K562 (cell line): ENCODE measurements around the gene CRYZL1. TPM values are rescaled to one million over a fixed set of nuclear protein-coding genes. Genes with fewer than 3 reads are reported as not detected.

Experiments used
- ATAC-seq: fragments of 200-7000 bp; cut with Tn5 transposase; 3 replicates; pipeline ENCODE4 v1.9.1; 2020; ENCODE audit warnings: moderate library complexity
- BruUV-seq: library from RNA; stranded (reverse); fragments of 400-500 nt; replicated peaks from 2 replicates; lab custom pipeline; 2021; lab: Mats Ljungman, UMichigan
- CTCF ChIA-PET: fragments of 300-600 bp; formaldehyde crosslinking; extraction: SDS; loops from one replicate; lab custom pipeline; 2021; ENCODE audit warnings: low intra/inter-chr PET ratio; lab: Yijun Ruan, JAX
- POLR2A ChIA-PET: fragments of 300-600, 350-650 bp; sonication (Branson Sonifier 250); formaldehyde crosslinking; extraction: SDS; loops from one replicate; lab custom pipeline; 2021; ENCODE audit warnings: antibody characterized with exemption, inconsistent platforms; lab: Yijun Ruan, JAX
- DNase-seq, 4 experiments: peaks; one replicate each; pipeline versions ENCODE4 v3.0.0 to v3.0.0-alpha.2; 2011 to 2018; ENCODE audit warnings: low spot score in 3 of 4, mixed read lengths in 3 of 4; ENCODE audit errors: extremely low read depth in 1 of 4
- FAIRE-seq: peaks from 2 replicates; lab custom pipeline; 2011; peaks lifted over from hg19 to GRCh38; lab: Jason Lieb, UNC
- H2AFZ ChIP-seq: 2 replicates; pipeline ENCODE4 v1.6.0; 2011; ENCODE audit warnings: low read depth, low read length, control low read depth, inconsistent platforms
- H3K27ac ChIP-seq: fragments of 200-600 bp; 3 replicates; pipeline ENCODE4 v1.8.0; 2011; ENCODE audit warnings: low read depth, mild to moderate bottlenecking, control low read depth, inconsistent platforms, low read length, moderate library complexity, mixed read lengths; ENCODE audit errors: extremely low read depth
- H3K27me3 ChIP-seq, 2 experiments: fragments of 300-600 bp in 1 of 2; 2 replicates in 1 of 2; 3 replicates in 1 of 2; pipeline versions ENCODE4 v1.6.0 to v1.8.0; 2011; ENCODE audit warnings: inconsistent platforms in 2 of 2, low read length in 2 of 2, mild to moderate bottlenecking in 1 of 2, mixed read lengths in 1 of 2, moderate library complexity in 1 of 2; ENCODE audit not compliant: control insufficient read depth in 2 of 2, insufficient read depth in 2 of 2
- H3K36me3 ChIP-seq: fragments of 300-600 bp; 3 replicates; pipeline ENCODE4 v1.8.0; 2011; ENCODE audit warnings: mild to moderate bottlenecking, low read length, inconsistent platforms; ENCODE audit not compliant: control insufficient read depth, insufficient read depth
- H3K4me1 ChIP-seq, 2 experiments: fragments of 200-600 bp in 1 of 2; replicated peaks in 1 of 2; 2 replicates in 1 of 2; 3 replicates in 1 of 2; pipeline versions ENCODE4 v1.5.1 to v1.8.0; 2011; ENCODE audit warnings: inconsistent platforms in 2 of 2, low read length in 2 of 2, mild to moderate bottlenecking in 1 of 2, mixed read lengths in 1 of 2, moderate library complexity in 1 of 2; ENCODE audit not compliant: control insufficient read depth in 2 of 2, insufficient read depth in 2 of 2
- H3K4me2 ChIP-seq: 2 replicates; pipeline ENCODE4 v1.6.1; 2011; ENCODE audit warnings: low read length, control low read depth, inconsistent platforms, mixed read lengths; ENCODE audit not compliant: insufficient read depth
- H3K4me3 ChIP-seq: fragments of 200-600 bp; sonication (generic), shearing (Covaris generic); 2 replicates; pipeline ENCODE4 v1.5.1; 2016; ENCODE audit warnings: control low read depth, inconsistent platforms
- H3K79me2 ChIP-seq: fragments of 200-600 bp; 3 replicates; pipeline ENCODE4 v1.8.0; 2011; ENCODE audit warnings: low read length, inconsistent platforms; ENCODE audit not compliant: control insufficient read depth, insufficient read depth
- H3K9ac ChIP-seq, 2 experiments: 2 replicates each; pipeline versions ENCODE4 v1.6.0 to v1.6.1; 2011; ENCODE audit warnings: low read depth in 2 of 2, low read length in 2 of 2, control low read depth in 1 of 2, inconsistent platforms in 1 of 2, mild to moderate bottlenecking in 1 of 2, mixed read lengths in 1 of 2; ENCODE audit not compliant: insufficient read depth in 1 of 2
- H3K9me1 ChIP-seq: one replicate; pipeline ENCODE4 v1.6.0; 2011; ENCODE audit warnings: inconsistent platforms, mild to moderate bottlenecking, low read length, moderate library complexity; ENCODE audit not compliant: control insufficient read depth, insufficient read depth
- H3K9me3 ChIP-seq: replicated peaks from 2 replicates; pipeline ENCODE4 v1.5.1; 2011; ENCODE audit warnings: low read depth, low read length, inconsistent platforms; ENCODE audit not compliant: control insufficient read depth, insufficient read depth
- H4K20me1 ChIP-seq: replicated peaks from 2 replicates; pipeline ENCODE4 v1.6.1; 2011; ENCODE audit warnings: low read length, inconsistent platforms, mixed read lengths; ENCODE audit not compliant: control insufficient read depth, insufficient read depth
- CBX8 ChIP-seq: fragments of 200-600 bp; sonication (generic); IDR thresholded peaks from 2 replicates; pipeline ENCODE4 v1.6.1; 2012; ENCODE audit warnings: borderline replicate concordance, mixed run types, low read depth, mild to moderate bottlenecking, moderate library complexity, mixed read lengths, low read length, control low read depth, inconsistent platforms; ENCODE audit not compliant: poor library complexity, severe bottlenecking; ENCODE audit errors: extremely low read depth
- RNF2 ChIP-seq: sonication (generic); IDR thresholded peaks from 2 replicates; pipeline ENCODE4 v1.6.1; 2016
- ZFP36 ChIP-seq: fragments of 150-350 bp; IDR thresholded peaks from 2 replicates; pipeline ENCODE4 v1.6.1; 2018; ENCODE audit warnings: low read length, low read depth; ENCODE audit not compliant: partially characterized antibody
- WGBS: fragments of 100-300 bp; shearing (Covaris generic); methylation state at CpG from one replicate; pipeline ENCODE4 v1.1.6; 2016; ENCODE audit warnings: low coverage, mixed read lengths; ENCODE audit not compliant: insufficient coverage; ENCODE audit errors: missing lambda C conversion rate; 5-methylcytosine and 5-hydroxymethylcytosine counted together
- in situ Hi-C: fragments of 300-500 bp; cut with MboI; formaldehyde crosslinking; loops from 4 replicates; pipeline ENCODE4 v1.15.0; 2018; ENCODE audit warnings: inconsistent platforms, mixed read lengths
- intact Hi-C: fragments of 100-400 bp; cut with micrococcal nuclease; formaldehyde crosslinking; loops from 2 replicates; pipeline ENCODE4 v1.14.2; 2022
- polyA plus RNA-seq, 8 experiments: library from polyadenylated mRNA; depleted of rRNA in 4 of 8; stranded (reverse) in 5 of 8; unstranded in 3 of 8; fragments of >200 nt; fragmentation: Nextera tagmentation in 2 of 8; fragmentation: Illumina TruSeq in 1 of 8; extraction: Ambion mirVana in 2 of 8; extraction: Trizol in 1 of 8; gene quantifications; 2 replicates each; pipeline versions ENCODE4 v1.2.1 to v1.2.3, GENCODE V29; 2011 to 2014; ENCODE audit warnings: inconsistent platforms in 1 of 8, missing spikeins in 1 of 8
- total RNA-seq, 7 experiments: library from RNA; depleted of rRNA in 6 of 7; stranded (reverse); fragments of >200 nt in 6 of 7; fragmentation: Illumina TruSeq in 2 of 7; extraction: Trizol in 2 of 7; gene quantifications; 2 replicates each; pipeline versions ENCODE4 v1.2.1 to v1.2.3, GENCODE V29; 2011 to 2021; ENCODE audit warnings: low replicate concordance in 1 of 7
- TF ChIP-seq, protein P1 (sequence below): fragments of 200-800 bp; sonication (Bioruptor generic); IDR thresholded peaks from 2 replicates; pipeline ENCODE4 v1.6.1; 2016; ENCODE audit warnings: missing genetic modification characterization, missing compliant biosample characterization

CRYZL1 gene
- total and polyA plus RNA-seq, 9 of the 15 experiments (the other 6 are each of a cell fraction or from before 2014, with no cell fraction given): 19.9 to 98.2 (median 39.2) TPM

DNA sequence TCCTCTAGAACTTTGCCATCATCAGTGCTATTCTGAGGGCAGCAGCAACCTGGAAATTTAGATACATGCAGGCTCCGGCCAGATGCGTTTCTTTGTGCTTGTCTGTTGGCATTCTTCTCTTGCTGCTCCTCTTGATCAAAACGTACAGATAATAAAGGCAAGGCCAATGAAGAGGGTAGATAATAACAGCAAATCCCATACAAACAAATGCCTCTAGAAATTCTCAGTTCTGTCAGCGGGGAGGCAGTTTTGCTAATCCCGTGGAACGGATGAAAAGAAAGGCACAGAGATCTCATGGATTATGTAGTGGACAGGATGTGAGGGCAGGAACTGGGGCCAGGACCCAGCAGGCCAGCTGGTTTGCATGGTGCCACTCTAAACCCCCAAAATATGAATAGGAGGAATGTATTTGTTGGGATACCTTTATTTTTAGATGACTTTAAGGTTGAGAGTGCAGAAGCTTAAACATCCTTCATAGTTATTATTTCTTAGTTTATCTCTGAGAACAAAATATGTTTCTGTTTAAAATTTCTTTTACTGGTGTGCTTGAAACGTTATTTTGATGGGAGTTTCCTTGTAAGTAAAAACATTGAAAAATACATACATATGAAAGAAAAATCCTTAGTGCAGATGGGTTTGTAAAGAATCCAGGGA lies 2.2 kb upstream of the CRYZL1 start:
- no peaks in the 10 kb centered on the region for H3K9me3 ChIP-seq
- in situ Hi-C loops (no loop called here), intact Hi-C loops (no loop called here)
- no peak for ATAC-seq
- H3K9me1 ChIP-seq: no peaks in the 10 kb centered on the region
- peak overlapping the region; percentile 64; the same call in 1 of the 2 replicates for H3K4me3 ChIP-seq
- 0 out of 2 replicates have a peak, but pooled peaks have one; percentile 51 for TF ChIP-seq RNF2
- TF ChIP-seq, protein P1, sequence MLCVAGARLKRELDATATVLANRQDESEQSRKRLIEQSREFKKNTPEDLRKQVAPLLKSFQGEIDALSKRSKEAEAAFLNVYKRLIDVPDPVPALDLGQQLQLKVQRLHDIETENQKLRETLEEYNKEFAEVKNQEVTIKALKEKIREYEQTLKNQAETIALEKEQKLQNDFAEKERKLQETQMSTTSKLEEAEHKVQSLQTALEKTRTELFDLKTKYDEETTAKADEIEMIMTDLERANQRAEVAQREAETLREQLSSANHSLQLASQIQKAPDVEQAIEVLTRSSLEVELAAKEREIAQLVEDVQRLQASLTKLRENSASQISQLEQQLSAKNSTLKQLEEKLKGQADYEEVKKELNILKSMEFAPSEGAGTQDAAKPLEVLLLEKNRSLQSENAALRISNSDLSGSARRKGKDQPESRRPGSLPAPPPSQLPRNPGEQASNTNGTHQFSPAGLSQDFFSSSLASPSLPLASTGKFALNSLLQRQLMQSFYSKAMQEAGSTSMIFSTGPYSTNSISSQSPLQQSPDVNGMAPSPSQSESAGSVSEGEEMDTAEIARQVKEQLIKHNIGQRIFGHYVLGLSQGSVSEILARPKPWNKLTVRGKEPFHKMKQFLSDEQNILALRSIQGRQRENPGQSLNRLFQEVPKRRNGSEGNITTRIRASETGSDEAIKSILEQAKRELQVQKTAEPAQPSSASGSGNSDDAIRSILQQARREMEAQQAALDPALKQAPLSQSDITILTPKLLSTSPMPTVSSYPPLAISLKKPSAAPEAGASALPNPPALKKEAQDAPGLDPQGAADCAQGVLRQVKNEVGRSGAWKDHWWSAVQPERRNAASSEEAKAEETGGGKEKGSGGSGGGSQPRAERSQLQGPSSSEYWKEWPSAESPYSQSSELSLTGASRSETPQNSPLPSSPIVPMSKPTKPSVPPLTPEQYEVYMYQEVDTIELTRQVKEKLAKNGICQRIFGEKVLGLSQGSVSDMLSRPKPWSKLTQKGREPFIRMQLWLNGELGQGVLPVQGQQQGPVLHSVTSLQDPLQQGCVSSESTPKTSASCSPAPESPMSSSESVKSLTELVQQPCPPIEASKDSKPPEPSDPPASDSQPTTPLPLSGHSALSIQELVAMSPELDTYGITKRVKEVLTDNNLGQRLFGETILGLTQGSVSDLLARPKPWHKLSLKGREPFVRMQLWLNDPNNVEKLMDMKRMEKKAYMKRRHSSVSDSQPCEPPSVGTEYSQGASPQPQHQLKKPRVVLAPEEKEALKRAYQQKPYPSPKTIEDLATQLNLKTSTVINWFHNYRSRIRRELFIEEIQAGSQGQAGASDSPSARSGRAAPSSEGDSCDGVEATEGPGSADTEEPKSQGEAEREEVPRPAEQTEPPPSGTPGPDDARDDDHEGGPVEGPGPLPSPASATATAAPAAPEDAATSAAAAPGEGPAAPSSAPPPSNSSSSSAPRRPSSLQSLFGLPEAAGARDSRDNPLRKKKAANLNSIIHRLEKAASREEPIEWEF: no peak
- peak; percentile 98 for TF ChIP-seq CBX8
- TF ChIP-seq ZFP36: peak; percentile 26
- 14% methylated on average over 7 of the region's 7 CpGs for WGBS
- no peak overlapping the region for H3K9ac ChIP-seq
- FAIRE-seq: no peak
- no peak overlapping the region for H3K27ac ChIP-seq
- peaks cover 5 to 12% of the 10 kb centered on the region in 2 experiments; a peak in 4 of 5 replicates for H3K4me1 ChIP-seq
- peak overlapping the region; percentile 93 for H3K4me2 ChIP-seq
- H3K27me3 ChIP-seq: peaks cover 4 to 10% of the 10 kb centered on the region in 2 experiments; a peak in 1 of 5 replicates
- ChIA-PET CTCF (no interaction called here), POLR2A (no interaction called here)
- peak in 1 of 4 experiments; percentile 18 for DNase-seq
- no peaks in the 10 kb centered on the region for H3K36me3 ChIP-seq
- peak overlapping the region; percentile 98 for H2AFZ ChIP-seq
- H3K79me2 ChIP-seq: peaks cover 22% of the 10 kb centered on the region
- H4K20me1 ChIP-seq: no peaks in the 10 kb centered on the region
- TSS peak; percentile 45 for BruUV-seq
